GM12878 (cell line): Measurements from ENCODE around the gene MYH10. TPM values are rescaled to one million over a fixed set of nuclear protein-coding genes. Genes with fewer than 3 reads are reported as not detected.

Source experiments
- ATAC-seq: fragments of 200-7000 bp; cut with Tn5 transposase; 3 replicates; pipeline ENCODE4 v1.9.1; 2020; ENCODE audit warnings: mild to moderate bottlenecking, moderate library complexity
- BruUV-seq: library from RNA; stranded (reverse); fragments of 400-500 nt; replicated peaks from 2 replicates; lab custom pipeline; 2021; lab: Mats Ljungman, UMichigan
- CTCF ChIA-PET: fragments of 300-600 bp; sonication (Branson Sonifier 250); formaldehyde crosslinking; extraction: SDS; loops from one replicate; lab custom pipeline; 2021; ENCODE audit warnings: inconsistent platforms; lab: Yijun Ruan, JAX
- POLR2A ChIA-PET: fragments of 350-600 bp; formaldehyde crosslinking; extraction: SDS; loops from one replicate; lab custom pipeline; 2021; ENCODE audit warnings: inconsistent platforms; lab: Charles Lee
- RAD21 ChIA-PET: fragments of 300-600 bp; sonication (Branson Sonifier 250); formaldehyde crosslinking; loops from one replicate; lab custom pipeline; 2023; ENCODE audit warnings: antibody characterized with exemption; ENCODE audit not compliant: unreplicated experiment; lab: Charles Lee
- SMC1A ChIA-PET: fragments of 300-600 bp; sonication (Branson Sonifier 250); formaldehyde crosslinking; loops from one replicate; lab custom pipeline; 2023; ENCODE audit not compliant: unreplicated experiment, uncharacterized antibody; lab: Charles Lee
- DNase-seq: peaks from one replicate; pipeline ENCODE4 v3.0.0-alpha.2; 2011; ENCODE audit warnings: low read depth, low spot score
- FAIRE-seq: peaks from 3 replicates; lab custom pipeline; 2011; peaks lifted over from hg19 to GRCh38; lab: Jason Lieb, UNC
- H2AFZ ChIP-seq: 2 replicates; pipeline ENCODE4 v1.6.0; 2011; ENCODE audit warnings: low read depth, low read length, control low read depth; ENCODE audit not compliant: control insufficient read depth
- H3K27ac ChIP-seq: 2 replicates; pipeline ENCODE4 v1.5.1; 2011; ENCODE audit warnings: control low read depth; ENCODE audit not compliant: control insufficient read depth, insufficient read depth
- H3K27me3 ChIP-seq, 2 experiments: replicated peaks in 1 of 2; 2 replicates each; pipeline versions ENCODE4 v1.6.0 to v1.6.1; 2011; ENCODE audit warnings: low read length in 1 of 2; ENCODE audit not compliant: control insufficient read depth in 2 of 2, insufficient read depth in 2 of 2
- H3K36me3 ChIP-seq, 2 experiments: 2 replicates each; pipeline ENCODE4 v1.5.1; 2011; ENCODE audit warnings: low read length in 1 of 2; ENCODE audit not compliant: control insufficient read depth in 2 of 2, insufficient read depth in 2 of 2
- H3K4me1 ChIP-seq: 2 replicates; pipeline ENCODE4 v1.6.1; 2011; ENCODE audit warnings: mild to moderate bottlenecking, low read length, moderate library complexity, mixed read lengths; ENCODE audit not compliant: control insufficient read depth, insufficient read depth
- H3K4me2 ChIP-seq: 2 replicates; pipeline ENCODE4 v1.6.0; 2011; ENCODE audit warnings: control low read depth; ENCODE audit not compliant: control insufficient read depth, insufficient read depth
- H3K4me3 ChIP-seq: fragments of 200-600 bp; sonication (generic); 2 replicates; pipeline ENCODE4 v1.5.1; 2016
- H3K79me2 ChIP-seq: 2 replicates; pipeline ENCODE4 v1.6.0; 2011; ENCODE audit warnings: low read length; ENCODE audit not compliant: control insufficient read depth, insufficient read depth
- H3K9ac ChIP-seq: 2 replicates; pipeline ENCODE4 v1.8.0; 2011; ENCODE audit warnings: low read length, control low read depth, mixed read lengths; ENCODE audit not compliant: control insufficient read depth, insufficient read depth
- H3K9me3 ChIP-seq: replicated peaks from 3 replicates; pipeline ENCODE4 v1.5.1; 2011; ENCODE audit warnings: mild to moderate bottlenecking, low read length; ENCODE audit not compliant: control insufficient read depth, insufficient read depth
- H4K20me1 ChIP-seq: 2 replicates; pipeline ENCODE4 v1.6.0; 2011; ENCODE audit not compliant: control insufficient read depth, insufficient read depth
- BACH1 ChIP-seq: fragments of 450-650 bp; IDR thresholded peaks from 2 replicates; pipeline ENCODE4 v1.6.1; 2017; ENCODE audit warnings: mild to moderate bottlenecking, borderline replicate concordance
- CHD1 ChIP-seq: IDR thresholded peaks from 2 replicates; pipeline ENCODE4 v1.6.1; 2012; ENCODE audit warnings: low read depth, low read length, improper control_type of control experiment
- GATAD2B ChIP-seq: fragments of 450-650 bp; conservative IDR thresholded peaks from 2 replicates; pipeline ENCODE4 v1.6.1; 2017; ENCODE audit warnings: low read depth, mild to moderate bottlenecking, moderate library complexity
- HDAC6 ChIP-seq: fragments of 200-600 bp; sonication (generic); IDR thresholded peaks from one replicate; pipeline ENCODE4 v1.8.0; 2017; ENCODE audit warnings: antibody characterized with exemption; ENCODE audit not compliant: unreplicated experiment
- LARP7 ChIP-seq: fragments of 450-650 bp; IDR thresholded peaks from 2 replicates; pipeline ENCODE4 v1.6.1; 2017; ENCODE audit warnings: mild to moderate bottlenecking
- RB1 ChIP-seq: fragments of 450-650 bp; formaldehyde crosslinking; IDR thresholded peaks from 2 replicates; pipeline ENCODE4 v1.6.1; 2017; ENCODE audit warnings: mild to moderate bottlenecking, borderline replicate concordance
- SREBF1 ChIP-seq: IDR thresholded peaks from 2 replicates; pipeline ENCODE4 v1.6.1; 2012; ENCODE audit warnings: mild to moderate bottlenecking, low read length
- STAT3 ChIP-seq: IDR thresholded peaks from 2 replicates; pipeline ENCODE4 v1.6.1; 2011; ENCODE audit warnings: low read depth, low read length, improper control_type of control experiment
- SUPT20H ChIP-seq: IDR thresholded peaks from 2 replicates; pipeline ENCODE4 v1.6.1; 2011; ENCODE audit warnings: low read depth, mild to moderate bottlenecking, low read length, moderate library complexity, borderline replicate concordance; ENCODE audit not compliant: control insufficient read depth
- SUZ12 ChIP-seq: fragments of 200-600 bp; sonication (generic); IDR thresholded peaks from one replicate; pipeline ENCODE4 v1.6.1; 2018; ENCODE audit warnings: antibody characterized with exemption, mild to moderate bottlenecking; ENCODE audit not compliant: unreplicated experiment
- ZBTB40 ChIP-seq: fragments of 450-650 bp; IDR thresholded peaks from 2 replicates; pipeline ENCODE4 v1.6.1; 2016; ENCODE audit warnings: mild to moderate bottlenecking, moderate library complexity, borderline replicate concordance
- WGBS: methylation state at CpG from one replicate; pipeline ENCODE4 v1.1.6; 2016; ENCODE audit warnings: low lambda C conversion rate; ENCODE audit not compliant: insufficient replicate concordance, insufficient coverage; ENCODE audit errors: missing lambda C conversion rate; 5-methylcytosine and 5-hydroxymethylcytosine counted together
- in situ Hi-C: fragments of 300-500 bp; cut with MboI; formaldehyde crosslinking; loops from 9 replicates; pipeline ENCODE4 v1.14.3; 2018; ENCODE audit warnings: mixed read lengths
- intact Hi-C: fragments of 100-400 bp; cut with micrococcal nuclease; formaldehyde crosslinking; loops from one replicate; pipeline ENCODE4 v1.14.2; 2022; ENCODE audit not compliant: unreplicated experiment
- polyA plus RNA-seq, 11 experiments: library from polyadenylated mRNA; depleted of rRNA in 4 of 11; unstranded in 6 of 11; stranded (reverse) in 5 of 11; fragments of >200 nt; fragmentation: Nextera tagmentation in 4 of 11; fragmentation: Illumina TruSeq in 1 of 11; extraction: Ambion mirVana in 4 of 11; extraction: Trizol in 1 of 11; gene quantifications; 1 replicate in 1 of 11; 2 replicates in 10 of 11; pipeline versions ENCODE4 v1.2.1 to v1.2.3, GENCODE V29; 2011 to 2016; ENCODE audit warnings: inconsistent platforms in 2 of 11, missing spikeins in 2 of 11, low read depth in 1 of 11
- total RNA-seq, 4 experiments: library from RNA; depleted of rRNA in 3 of 4; stranded (reverse); fragments of >200 nt in 3 of 4; fragmentation: Illumina TruSeq in 1 of 4; extraction: Trizol in 1 of 4; gene quantifications; 2 replicates each; pipeline versions ENCODE4 v1.2.1 to v1.2.3, GENCODE V29; 2013 to 2021
- TF ChIP-seq, protein P1 (sequence below): fragments of 450-650 bp; IDR thresholded peaks from 2 replicates; pipeline ENCODE4 v1.6.1; 2017; ENCODE audit warnings: low read depth, mild to moderate bottlenecking, moderate library complexity

Gene MYH10
- total and polyA plus RNA-seq, 10 of the 15 experiments (the other 5 are each of a cell fraction or from before 2014, with no cell fraction given) = 0.33 to 7.1 (median 1.0) TPM

DNA sequence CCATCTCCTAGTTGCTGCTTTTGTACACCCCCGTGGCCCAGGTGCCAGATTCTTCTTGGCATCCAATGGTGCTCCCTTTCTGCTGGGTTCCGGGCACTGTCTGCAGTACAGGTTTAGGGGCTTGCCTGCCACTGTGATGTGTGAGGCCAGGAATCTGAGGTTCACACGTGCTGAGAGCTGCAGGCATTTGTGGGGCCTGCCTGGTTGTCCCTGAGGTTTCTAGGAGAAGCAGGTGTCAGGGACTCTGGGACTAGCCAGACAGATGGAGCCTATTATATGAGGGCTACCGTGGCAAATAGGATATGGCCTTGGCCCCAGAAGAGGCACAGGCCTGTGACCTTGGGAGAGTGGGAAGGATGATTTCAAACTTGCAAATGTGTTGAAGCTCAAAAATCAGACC lies 165.6 kb downstream of the MYH10 start (continued):
- TF ChIP-seq ZBTB40 (no peak), RB1 (no peak), CHD1 (no peak), SUZ12 (no peak), SREBF1 (no peak), GATAD2B (no peak), LARP7 (no peak)

DNA sequence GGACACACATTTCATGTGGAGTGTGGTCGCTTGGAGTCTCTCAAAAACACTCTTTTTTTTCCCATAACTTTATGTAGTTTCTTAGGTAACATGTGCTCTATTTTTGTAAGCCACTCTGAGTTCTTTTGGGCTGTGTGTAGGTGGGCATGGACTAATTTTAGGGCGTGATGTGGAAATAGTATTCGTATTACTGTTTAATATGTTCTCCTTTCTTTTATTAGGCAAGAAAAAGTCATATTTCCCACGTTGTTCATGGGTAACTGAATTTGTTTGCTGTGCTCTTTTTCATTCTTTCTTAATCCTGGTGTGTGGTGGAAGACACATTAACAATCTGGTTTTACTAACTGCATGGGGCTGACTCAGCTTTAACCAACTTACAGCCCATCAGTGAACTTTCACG lies 167.4 kb downstream of the MYH10 start:
- H3K27me3 ChIP-seq = no peaks in the 10 kb centered on the region
- no peak overlapping the region for H3K4me2 ChIP-seq
- H3K4me3 ChIP-seq = no peak overlapping the region
- H3K79me2 ChIP-seq = no peaks in the 10 kb centered on the region; the same call in 1 of the 2 replicates
- H3K27ac ChIP-seq = no peak overlapping the region
- 63% methylated on average over 5 of the region's 5 CpGs for WGBS
- RAD21 ChIA-PET = no interaction called here
- in situ Hi-C loops (no loop called here), intact Hi-C loops (no loop called here)
- TF ChIP-seq SUPT20H = no peak
- no peak for TF ChIP-seq HDAC6
- TF ChIP-seq, protein P1, sequence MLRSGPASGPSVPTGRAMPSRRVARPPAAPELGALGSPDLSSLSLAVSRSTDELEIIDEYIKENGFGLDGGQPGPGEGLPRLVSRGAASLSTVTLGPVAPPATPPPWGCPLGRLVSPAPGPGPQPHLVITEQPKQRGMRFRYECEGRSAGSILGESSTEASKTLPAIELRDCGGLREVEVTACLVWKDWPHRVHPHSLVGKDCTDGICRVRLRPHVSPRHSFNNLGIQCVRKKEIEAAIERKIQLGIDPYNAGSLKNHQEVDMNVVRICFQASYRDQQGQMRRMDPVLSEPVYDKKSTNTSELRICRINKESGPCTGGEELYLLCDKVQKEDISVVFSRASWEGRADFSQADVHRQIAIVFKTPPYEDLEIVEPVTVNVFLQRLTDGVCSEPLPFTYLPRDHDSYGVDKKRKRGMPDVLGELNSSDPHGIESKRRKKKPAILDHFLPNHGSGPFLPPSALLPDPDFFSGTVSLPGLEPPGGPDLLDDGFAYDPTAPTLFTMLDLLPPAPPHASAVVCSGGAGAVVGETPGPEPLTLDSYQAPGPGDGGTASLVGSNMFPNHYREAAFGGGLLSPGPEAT = no peak
- no peak for TF ChIP-seq STAT3
- TF ChIP-seq BACH1 = no peak
- TF ChIP-seq, all 136 proteins: peak for 0
- Histone ChIP-seq H3K9me3 (no peaks in the 10 kb centered on the region), H2AFZ (no peak overlapping the region), H4K20me1 (no peaks in the 10 kb centered on the region), H3K4me1 (no peaks in the 10 kb centered on the region), H3K36me3 (peaks cover 25 to 31% of the 10 kb centered on the region in 2 experiments), H3K9ac (no peak overlapping the region)
- DNase-seq = no peak
- POLR2A ChIA-PET = no interaction called here
- no peak for ATAC-seq
- no peak for FAIRE-seq
- BruUV-seq = no TSS peak
- SMC1A ChIA-PET = no interaction called here
- CTCF ChIA-PET = no interaction called here
